Uterus (tissue), 2 donors: ENCODE measurements around the gene BTBD19.

Experiments used
- POLR2A ChIP-seq, 2 donors: fragments of 450-650 bp; IDR thresholded peaks; one replicate each; pipeline ENCODE4 v1.6.1; 2016; ENCODE audit warnings: antibody characterized with exemption in 2 of 2, mild to moderate bottlenecking in 1 of 2, moderate library complexity in 1 of 2
- TF ChIP-seq, protein P1 (sequence below), 4 experiments: fragments of 200-600 bp in 2 of 4; fragments of 450-650 bp in 2 of 4; sonication (generic) in 2 of 4; IDR thresholded peaks; one replicate each; pipeline ENCODE4 v1.5.1; 2016 to 2019; ENCODE audit warnings: antibody characterized with exemption in 4 of 4, mild to moderate bottlenecking in 2 of 4, moderate library complexity in 1 of 4

GRCh38 chr1:44847845-44848244 is 39.5 kb downstream of the BTBD19 start:
- TF ChIP-seq, protein P1, sequence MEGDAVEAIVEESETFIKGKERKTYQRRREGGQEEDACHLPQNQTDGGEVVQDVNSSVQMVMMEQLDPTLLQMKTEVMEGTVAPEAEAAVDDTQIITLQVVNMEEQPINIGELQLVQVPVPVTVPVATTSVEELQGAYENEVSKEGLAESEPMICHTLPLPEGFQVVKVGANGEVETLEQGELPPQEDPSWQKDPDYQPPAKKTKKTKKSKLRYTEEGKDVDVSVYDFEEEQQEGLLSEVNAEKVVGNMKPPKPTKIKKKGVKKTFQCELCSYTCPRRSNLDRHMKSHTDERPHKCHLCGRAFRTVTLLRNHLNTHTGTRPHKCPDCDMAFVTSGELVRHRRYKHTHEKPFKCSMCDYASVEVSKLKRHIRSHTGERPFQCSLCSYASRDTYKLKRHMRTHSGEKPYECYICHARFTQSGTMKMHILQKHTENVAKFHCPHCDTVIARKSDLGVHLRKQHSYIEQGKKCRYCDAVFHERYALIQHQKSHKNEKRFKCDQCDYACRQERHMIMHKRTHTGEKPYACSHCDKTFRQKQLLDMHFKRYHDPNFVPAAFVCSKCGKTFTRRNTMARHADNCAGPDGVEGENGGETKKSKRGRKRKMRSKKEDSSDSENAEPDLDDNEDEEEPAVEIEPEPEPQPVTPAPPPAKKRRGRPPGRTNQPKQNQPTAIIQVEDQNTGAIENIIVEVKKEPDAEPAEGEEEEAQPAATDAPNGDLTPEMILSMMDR (IDR thresholded peaks at IDR 0.05), result no peak
- TF ChIP-seq POLR2A (IDR thresholded peaks at IDR 0.05), result no peak
